ENCODE results near the gene NPFFR2.
"Not testable (repeated sequence)": the region's sequence is repeated elsewhere in the genome, so short reads cannot be mapped to it uniquely, and the experiment has no call there.

NPFFR2 gene

GRCh38 chr4:72084587-72085011, 52.8 kb downstream of the NPFFR2 start:
- Histone ChIP-seq H3K9me3 (ENCODE audit: control insufficient read depth, insufficient read depth, low read length) (no peaks in the 10 kb centered on the region), H3K9ac (ENCODE audit: low read depth, low read length) (no peak overlapping the region), H3K36me3 (ENCODE audit: insufficient read depth, low read length) (no peaks in the 10 kb centered on the region), H3K4me1 (ENCODE audit: insufficient read depth, low read length) (peaks cover 7% of the 10 kb centered on the region; the same call in 1 of the 2 replicates)

GRCh38 chr4:72090606-72091005, 58.8 kb downstream of the NPFFR2 start:
- not testable (repeated sequence) for H3K9me3 ChIP-seq (ENCODE audit: control insufficient read depth, insufficient read depth, low read length); H3K9ac ChIP-seq (ENCODE audit: low read depth, low read length); H3K4me1 ChIP-seq (ENCODE audit: insufficient read depth, low read length); H3K36me3 ChIP-seq (ENCODE audit: insufficient read depth, low read length)

- no peaks in the 10 kb centered on the region for H3K4me1 ChIP-seq (ENCODE audit: insufficient read depth, low read length)
- peaks cover 2% of the 10 kb centered on the region for H3K9me3 ChIP-seq (ENCODE audit: control insufficient read depth, insufficient read depth, low read length)
- no peak overlapping the region for H3K9ac ChIP-seq (ENCODE audit: low read depth, low read length)
- no peaks in the 10 kb centered on the region for H3K36me3 ChIP-seq (ENCODE audit: insufficient read depth, low read length)
These were observed 62.4 kb downstream of the NPFFR2 start for GRCh38 chr4:72094059-72094797.

- H3K4me1 ChIP-seq (ENCODE audit: insufficient read depth, low read length): peaks cover 4% of the 10 kb centered on the region
- no peak overlapping the region for H3K9ac ChIP-seq (ENCODE audit: low read depth, low read length)
- no peaks in the 10 kb centered on the region for H3K9me3 ChIP-seq (ENCODE audit: control insufficient read depth, insufficient read depth, low read length)
- H3K36me3 ChIP-seq (ENCODE audit: insufficient read depth, low read length): no peaks in the 10 kb centered on the region
These were observed 75.7 kb downstream of the NPFFR2 start for GRCh38 chr4:72107456-72107855.

DNA sequence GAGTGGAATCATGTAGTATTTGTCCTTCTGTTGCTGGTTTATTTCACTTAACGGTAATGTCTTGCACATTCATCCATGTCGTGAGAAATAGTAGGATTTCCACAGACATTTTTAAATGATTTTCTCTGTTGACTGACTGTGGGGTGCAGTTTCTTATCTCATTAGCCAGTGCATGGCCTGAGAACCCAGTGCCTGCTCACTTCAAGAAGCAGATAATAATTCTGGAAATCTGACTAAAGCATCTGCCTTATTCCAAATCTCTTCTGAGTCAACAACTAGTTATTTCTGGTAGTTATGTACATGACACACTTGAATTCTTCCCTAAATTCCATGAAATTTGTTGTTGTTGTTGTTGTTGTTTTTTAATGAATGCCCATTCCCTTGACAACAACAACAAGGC, 77.6 kb downstream of the NPFFR2 start:
- Histone ChIP-seq H3K4me1 (ENCODE audit: insufficient read depth, low read length) (peaks cover 4% of the 10 kb centered on the region), H3K36me3 (ENCODE audit: insufficient read depth, low read length) (no peaks in the 10 kb centered on the region), H3K9ac (ENCODE audit: low read depth, low read length) (no peak overlapping the region), H3K9me3 (ENCODE audit: control insufficient read depth, insufficient read depth, low read length) (no peaks in the 10 kb centered on the region)

- no peaks in the 10 kb centered on the region; the same call in 1 of the 2 replicates for H3K9me3 ChIP-seq (ENCODE audit: control insufficient read depth, insufficient read depth, low read length)
- H3K9ac ChIP-seq (ENCODE audit: low read depth, low read length): no peak overlapping the region
- H3K36me3 ChIP-seq (ENCODE audit: insufficient read depth, low read length): no peaks in the 10 kb centered on the region
- peaks cover 4% of the 10 kb centered on the region for H3K4me1 ChIP-seq (ENCODE audit: insufficient read depth, low read length)
These were observed 78.2 kb downstream of the NPFFR2 start for GRCh38 chr4:72109959-72110497.

GRCh38 chr4:72110886-72111285, 79.1 kb downstream of the NPFFR2 start:
- Histone ChIP-seq H3K36me3 (ENCODE audit: insufficient read depth, low read length) (no peaks in the 10 kb centered on the region), H3K4me1 (ENCODE audit: insufficient read depth, low read length) (peaks cover 4% of the 10 kb centered on the region), H3K9me3 (ENCODE audit: control insufficient read depth, insufficient read depth, low read length) (no peaks in the 10 kb centered on the region; the same call in 1 of the 2 replicates), H3K9ac (ENCODE audit: low read depth, low read length) (no peak overlapping the region)

DNA sequence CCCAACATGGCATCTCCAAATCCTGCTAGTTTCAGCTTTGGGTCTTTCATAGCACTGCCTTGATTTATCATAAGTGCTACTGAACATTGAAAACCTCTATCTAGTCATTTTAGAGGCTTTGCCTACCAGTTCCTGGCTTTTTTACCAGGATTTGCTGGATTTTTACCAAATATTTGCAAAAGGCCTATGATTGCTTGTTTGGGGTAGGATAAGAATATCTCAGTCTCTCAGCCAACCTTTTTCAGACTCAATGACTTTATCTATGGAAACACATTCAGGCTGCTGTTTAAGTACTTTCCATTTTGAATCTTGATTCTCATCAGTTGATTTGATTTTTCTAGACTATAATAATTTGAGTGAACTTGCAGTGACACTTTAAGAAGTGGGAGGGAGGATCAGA, 80.1 kb downstream of the NPFFR2 start:
- Histone ChIP-seq H3K9me3 (ENCODE audit: control insufficient read depth, insufficient read depth, low read length) (no peaks in the 10 kb centered on the region; the same call in 1 of the 2 replicates), H3K36me3 (ENCODE audit: insufficient read depth, low read length) (no peaks in the 10 kb centered on the region), H3K9ac (ENCODE audit: low read depth, low read length) (no peak overlapping the region)

GRCh38 chr4:72112514-72113156, 80.8 kb downstream of the NPFFR2 start:
- Histone ChIP-seq H3K9ac (ENCODE audit: low read depth, low read length) (no peak overlapping the region), H3K4me1 (ENCODE audit: insufficient read depth, low read length) (peaks cover 4% of the 10 kb centered on the region), H3K9me3 (ENCODE audit: control insufficient read depth, insufficient read depth, low read length) (no peaks in the 10 kb centered on the region; the same call in 1 of the 2 replicates), H3K36me3 (ENCODE audit: insufficient read depth, low read length) (no peaks in the 10 kb centered on the region)

More for the DNA sequence above, 80.1 kb downstream of the NPFFR2 start:
- peaks cover 4% of the 10 kb centered on the region for H3K4me1 ChIP-seq (ENCODE audit: insufficient read depth, low read length)

DNA sequence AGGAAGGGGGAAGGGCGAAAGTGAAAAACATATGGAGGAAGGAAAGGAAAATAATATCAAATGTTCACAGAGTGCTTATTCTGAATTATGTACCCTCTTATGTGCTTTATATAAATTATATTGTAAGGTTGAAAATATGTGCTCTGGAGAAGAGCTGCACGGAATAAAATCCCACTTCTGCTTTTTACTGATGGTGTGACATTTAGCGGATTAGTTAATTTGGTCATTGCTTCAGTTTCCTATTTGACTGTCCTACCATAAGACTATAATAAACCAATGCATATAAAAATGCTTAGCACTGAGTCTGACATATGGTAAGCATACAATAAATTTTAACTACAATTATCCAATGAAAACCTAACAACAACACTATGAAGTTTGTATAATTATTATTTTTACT, 86.2 kb downstream of the NPFFR2 start:
- Histone ChIP-seq H3K9me3 (ENCODE audit: control insufficient read depth, insufficient read depth, low read length) (peaks cover 2% of the 10 kb centered on the region; the same call in 1 of the 2 replicates), H3K36me3 (ENCODE audit: insufficient read depth, low read length) (no peaks in the 10 kb centered on the region), H3K9ac (ENCODE audit: low read depth, low read length) (no peak overlapping the region), H3K4me1 (ENCODE audit: insufficient read depth, low read length) (no peaks in the 10 kb centered on the region)

- H3K9ac ChIP-seq (ENCODE audit: low read depth, low read length): no peak overlapping the region
- H3K36me3 ChIP-seq (ENCODE audit: insufficient read depth, low read length): no peaks in the 10 kb centered on the region
- H3K4me1 ChIP-seq (ENCODE audit: insufficient read depth, low read length): no peaks in the 10 kb centered on the region
- 0 out of 2 replicates have a peak, but pooled peaks cover 2% of the 10 kb centered on the region for H3K9me3 ChIP-seq (ENCODE audit: control insufficient read depth, insufficient read depth, low read length)
These were observed 88.1 kb downstream of the NPFFR2 start for GRCh38 chr4:72119946-72120345.

DNA sequence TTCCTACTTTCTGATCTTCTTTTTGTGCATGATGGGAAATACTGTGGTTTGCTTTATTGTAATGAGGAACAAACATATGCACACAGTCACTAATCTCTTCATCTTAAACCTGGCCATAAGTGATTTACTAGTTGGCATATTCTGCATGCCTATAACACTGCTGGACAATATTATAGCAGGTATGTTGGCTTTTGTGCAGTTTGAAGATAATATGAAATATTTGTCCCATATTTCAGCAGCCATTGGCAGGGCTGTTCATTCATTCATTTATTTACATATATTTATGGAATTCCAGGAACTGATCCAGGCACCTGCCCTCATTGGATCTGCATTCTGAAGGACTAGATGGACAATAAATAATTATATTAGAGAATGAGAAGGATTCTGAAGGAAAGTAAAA, 96.9 kb downstream of the NPFFR2 start:
- H3K4me1 ChIP-seq (ENCODE audit: insufficient read depth, low read length): peaks cover 21% of the 10 kb centered on the region
- no peak overlapping the region for H3K9ac ChIP-seq (ENCODE audit: low read depth, low read length)
- H3K9me3 ChIP-seq (ENCODE audit: control insufficient read depth, insufficient read depth, low read length): no peaks in the 10 kb centered on the region; the same call in 1 of the 2 replicates
- H3K36me3 ChIP-seq (ENCODE audit: insufficient read depth, low read length): peaks cover 4% of the 10 kb centered on the region; the same call in 1 of the 2 replicates

- H3K36me3 ChIP-seq (ENCODE audit: insufficient read depth, low read length): no peaks in the 10 kb centered on the region
- H3K9me3 ChIP-seq (ENCODE audit: control insufficient read depth, insufficient read depth, low read length): no peaks in the 10 kb centered on the region
These were observed 104.6 kb downstream of the NPFFR2 start for GRCh38 chr4:72136429-72136828.

GRCh38 chr4:72139997-72140396, 108.2 kb downstream of the NPFFR2 start:
- H3K4me1 ChIP-seq (ENCODE audit: insufficient read depth, low read length): peaks cover 15% of the 10 kb centered on the region; the same call in 1 of the 2 replicates
- not testable (repeated sequence) for H3K36me3 ChIP-seq (ENCODE audit: insufficient read depth, low read length); H3K9me3 ChIP-seq (ENCODE audit: control insufficient read depth, insufficient read depth, low read length); H3K9ac ChIP-seq (ENCODE audit: low read depth, low read length)

More at GRCh38 chr4:72136429-72136828, 104.6 kb downstream of the NPFFR2 start:
- Histone ChIP-seq H3K9ac (ENCODE audit: low read depth, low read length) (no peak overlapping the region), H3K4me1 (ENCODE audit: insufficient read depth, low read length) (peaks cover 15% of the 10 kb centered on the region; the same call in 1 of the 2 replicates)

All from ES-I3 (cell line).